Adrenal gland (tissue), 12 donors: Measurements from ENCODE around the gene MARCHF11. TPM values are rescaled to one million over a fixed set of nuclear protein-coding genes. Genes with fewer than 3 reads are reported as not detected.

Experiments used
- DNase-seq, 7 donors: peaks; one replicate each; pipeline ENCODE4 v3.0.0-alpha.2; 2019 to 2020
- H3K27ac ChIP-seq, 5 donors: fragments of 200-600 bp; sonication (generic) in 4 of 5; 1 replicate in 3 of 5; 2 replicates in 2 of 5; pipeline versions ENCODE4 v1.5.1 to v1.8.0; 2016 to 2020; ENCODE audit warnings: mild to moderate bottlenecking in 1 of 5
- H3K27me3 ChIP-seq: fragments of 200-600 bp; 2 replicates; pipeline ENCODE4 v1.8.0; 2021
- H3K36me3 ChIP-seq, 2 donors: fragments of 200-600 bp; replicated peaks in 1 of 2; 1 replicate in 1 of 2; 2 replicates in 1 of 2; pipeline versions ENCODE4 v1.5.1 to v1.8.0; 2018 to 2022
- H3K4me1 ChIP-seq, 2 donors: fragments of 200-600 bp; replicated peaks in 1 of 2; 1 replicate in 1 of 2; 2 replicates in 1 of 2; pipeline versions ENCODE4 v1.5.1 to v1.8.0; 2018 to 2021
- H3K4me3 ChIP-seq, 4 donors: fragments of 200-600 bp; sonication (generic) in 3 of 4; one replicate each; pipeline ENCODE4 v1.5.1; 2016 to 2018
- H3K9me3 ChIP-seq, 3 donors: fragments of 200-600 bp; sonication (generic) in 1 of 3; replicated peaks in 1 of 3; 1 replicate in 2 of 3; 2 replicates in 1 of 3; pipeline versions ENCODE4 v1.5.1 to v1.8.0; 2016 to 2021
- POLR2A ChIP-seq, 2 donors: fragments of 450-650 bp; IDR thresholded peaks; one replicate each; pipeline ENCODE4 v1.6.1; 2017; ENCODE audit warnings: antibody characterized with exemption in 2 of 2, mild to moderate bottlenecking in 2 of 2, moderate library complexity in 1 of 2
- WGBS, 4 donors: extraction: QIAGEN DNeasy Blood & Tissue Kit in 2 of 4; methylation state at CpG; one replicate each; pipeline versions ENCODE4 v1.1.5 to v1.1.7; 2013 to 2017; 5-methylcytosine and 5-hydroxymethylcytosine counted together
- intact Hi-C, 2 donors: fragments of 100-400 bp; cut with DNase I; formaldehyde crosslinking; loops; one replicate each; pipeline versions ENCODE4 v1.14.1 to v1.15.0; 2022 to 2023
- polyA plus RNA-seq, 3 donors: library from polyadenylated mRNA; stranded (reverse); fragments of 200-250 nt in 2 of 3; fragments of 350-450 nt in 1 of 3; fragmentation: Illumina TruSeq in 1 of 3; extraction: RNeasy Lipid Tissue Mini Kit (QIAGEN cat#74804) in 1 of 3; gene quantifications; one replicate each; pipeline ENCODE4 v1.2.3, GENCODE V29; 2013 to 2014
- total RNA-seq, 9 donors: library from RNA; depleted of rRNA in 4 of 9; stranded (reverse); fragments of >200 nt in 4 of 9; fragments of 120-200 nt in 1 of 9; fragmentation: NEBNext Ultra II Directional in 1 of 9; extraction: Animal tissue kit (Norgen Biotek cat#: 25700) in 1 of 9; gene quantifications; one replicate each; pipeline versions ENCODE4 v1.1.0 to v1.2.4, GENCODE V29; 2013 to 2023
- TF ChIP-seq, protein P1 (sequence below), 6 experiments: fragments of 450-650 bp in 4 of 6; fragments of 200-600 bp in 2 of 6; sonication (generic) in 1 of 6; IDR thresholded peaks; 1 replicate in 5 of 6; 2 replicates in 1 of 6; pipeline versions ENCODE4 v1.5.1 to v1.8.0; 2016 to 2021; ENCODE audit warnings: antibody characterized with exemption in 6 of 6, mild to moderate bottlenecking in 2 of 6, moderate library complexity in 1 of 6
- donor health status: healthy with polysubstance abuse.
- donor health status: Bipolar disorder and iron deficiency.
- donor health status: DM: yes; HTN: yes; CAD: no.
- donor health status: DM: no; HTN: no; CAD: no.
- donor health status: DM: no; HTN: no; CAD: no.
- donor health status: DM: yes; HTN: yes; CAD: no.

The MARCHF11 gene
- total and polyA plus RNA-seq, 12 donors = 0.14 to 3.9 (median 1.0) TPM; not detected in 6

GRCh38 chr5:16140417-16140816 lies 39.2 kb downstream of the MARCHF11 start:
- H3K36me3 ChIP-seq = no peaks in the 10 kb centered on the region
- no peak for TF ChIP-seq POLR2A (IDR thresholded peaks at IDR 0.05)
- H3K9me3 ChIP-seq = no peaks in the 10 kb centered on the region
- H3K27ac ChIP-seq = no peak overlapping the region
- WGBS, 4 donors = 70 to 83% (median 76%) methylated on average over 3 of the region's 3 CpGs
- H3K4me1 ChIP-seq = peaks cover 5 to 7% of the 10 kb centered on the region in 2 donors
- DNase-seq = no peak
- no peak overlapping the region for H3K4me3 ChIP-seq
- intact Hi-C loops = no loop called here
- H3K27me3 ChIP-seq = no peaks in the 10 kb centered on the region

- no peak for DNase-seq
- H3K4me1 ChIP-seq = peaks cover 5 to 7% of the 10 kb centered on the region in 2 donors
- H3K36me3 ChIP-seq = no peaks in the 10 kb centered on the region
- H3K27ac ChIP-seq = no peak overlapping the region
- intact Hi-C loops = no loop called here
- no peaks in the 10 kb centered on the region for H3K27me3 ChIP-seq
- no peak overlapping the region for H3K4me3 ChIP-seq
- no peak for TF ChIP-seq POLR2A (IDR thresholded peaks at IDR 0.05)
- TF ChIP-seq, protein P1, sequence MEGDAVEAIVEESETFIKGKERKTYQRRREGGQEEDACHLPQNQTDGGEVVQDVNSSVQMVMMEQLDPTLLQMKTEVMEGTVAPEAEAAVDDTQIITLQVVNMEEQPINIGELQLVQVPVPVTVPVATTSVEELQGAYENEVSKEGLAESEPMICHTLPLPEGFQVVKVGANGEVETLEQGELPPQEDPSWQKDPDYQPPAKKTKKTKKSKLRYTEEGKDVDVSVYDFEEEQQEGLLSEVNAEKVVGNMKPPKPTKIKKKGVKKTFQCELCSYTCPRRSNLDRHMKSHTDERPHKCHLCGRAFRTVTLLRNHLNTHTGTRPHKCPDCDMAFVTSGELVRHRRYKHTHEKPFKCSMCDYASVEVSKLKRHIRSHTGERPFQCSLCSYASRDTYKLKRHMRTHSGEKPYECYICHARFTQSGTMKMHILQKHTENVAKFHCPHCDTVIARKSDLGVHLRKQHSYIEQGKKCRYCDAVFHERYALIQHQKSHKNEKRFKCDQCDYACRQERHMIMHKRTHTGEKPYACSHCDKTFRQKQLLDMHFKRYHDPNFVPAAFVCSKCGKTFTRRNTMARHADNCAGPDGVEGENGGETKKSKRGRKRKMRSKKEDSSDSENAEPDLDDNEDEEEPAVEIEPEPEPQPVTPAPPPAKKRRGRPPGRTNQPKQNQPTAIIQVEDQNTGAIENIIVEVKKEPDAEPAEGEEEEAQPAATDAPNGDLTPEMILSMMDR (IDR thresholded peaks at IDR 0.05) = no peak
- H3K9me3 ChIP-seq = no peaks in the 10 kb centered on the region
Measured at GRCh38 chr5:16137177-16137576, 42.4 kb downstream of the MARCHF11 start.

GRCh38 chr5:16135506-16135905 lies 44.1 kb downstream of the MARCHF11 start:
- no peaks in the 10 kb centered on the region for H3K36me3 ChIP-seq
- no peaks in the 10 kb centered on the region for H3K9me3 ChIP-seq
- no peak for TF ChIP-seq POLR2A (IDR thresholded peaks at IDR 0.05)
- TF ChIP-seq, protein P1 (IDR thresholded peaks at IDR 0.05) = no peak
- H3K27ac ChIP-seq = no peak overlapping the region
- H3K4me3 ChIP-seq = no peak overlapping the region
- no peaks in the 10 kb centered on the region for H3K27me3 ChIP-seq
- DNase-seq = no peak
- WGBS, 4 donors = 72 to 86% (median 83%) methylated on average over 3 of the region's 3 CpGs
- intact Hi-C loops = no loop called here
- H3K4me1 ChIP-seq = no peaks in the 10 kb centered on the region

- Histone ChIP-seq H3K36me3 (no peaks in the 10 kb centered on the region), H3K4me1 (no peaks in the 10 kb centered on the region), H3K27me3 (no peaks in the 10 kb centered on the region), H3K4me3 (no peak overlapping the region), H3K27ac (no peak overlapping the region), H3K9me3 (no peaks in the 10 kb centered on the region)
- WGBS, 4 donors = 38 to 71% (median 58%) methylated on average over 1 of the region's 1 CpG
- no peak for DNase-seq
- TF ChIP-seq, protein P1 (IDR thresholded peaks at IDR 0.05) = no peak
- TF ChIP-seq POLR2A (IDR thresholded peaks at IDR 0.05) = no peak
- intact Hi-C loops = no loop called here
Measured at GRCh38 chr5:16135003-16135402, 44.6 kb downstream of the MARCHF11 start.

GRCh38 chr5:16134204-16134603 lies 45.4 kb downstream of the MARCHF11 start:
- TF ChIP-seq POLR2A (IDR thresholded peaks at IDR 0.05) = no peak
- TF ChIP-seq, protein P1 (IDR thresholded peaks at IDR 0.05) = no peak
- intact Hi-C loops = no loop called here
- no peak for DNase-seq
- 76 to 85% (median 83%) methylated on average over 3 of the region's 3 CpGs for WGBS, 4 donors
- H3K27ac ChIP-seq = no peak overlapping the region
- no peaks in the 10 kb centered on the region for H3K36me3 ChIP-seq
- no peaks in the 10 kb centered on the region for H3K9me3 ChIP-seq
- no peaks in the 10 kb centered on the region for H3K27me3 ChIP-seq
- H3K4me1 ChIP-seq = no peaks in the 10 kb centered on the region
- no peak overlapping the region for H3K4me3 ChIP-seq
